Caki2 (cell line): Measurements from ENCODE around the gene TMEM18. TPM values are rescaled to one million over a fixed set of nuclear protein-coding genes. Genes with fewer than 3 reads are reported as not detected.

Experiments used
- DNase-seq: peaks from one replicate; pipeline ENCODE4 v3.0.0-alpha.2; 2015; ENCODE audit warnings: low read depth
- in situ Hi-C: cut with HindIII; loops from 2 replicates; pipeline ENCODE4 v1.10.0; 2016; ENCODE audit warnings: low sequenced_read_pairs, low pct_unique_long_range_greater_than_20kb, mixed read lengths
- total RNA-seq: library from RNA; depleted of rRNA; stranded (reverse); fragments of >200 nt; shearing (Covaris generic); gene quantifications from 2 replicates; pipeline ENCODE4 v1.2.3, GENCODE V29; 2014; ENCODE audit warnings: low replicate concordance

The TMEM18 gene
- total RNA-seq, 1 experiment from 2014 or later, result 31.3 TPM

- DNase-seq, result no peak
- in situ Hi-C loops, result no loop called here
These were observed 16.4 kb downstream of the TMEM18 start for GRCh38 chr2:660586-661359.

GRCh38 chr2:660029-660428 is 17.2 kb downstream of the TMEM18 start:
- DNase-seq, result no peak
- in situ Hi-C loops, result no loop called here

GRCh38 chr2:658426-658825 is 18.8 kb downstream of the TMEM18 start:
- DNase-seq, result no peak
- in situ Hi-C loops, result no loop called here

GRCh38 chr2:657766-658165 is 19.4 kb downstream of the TMEM18 start:
- in situ Hi-C loops, result no loop called here
- DNase-seq, result no peak

- in situ Hi-C loops, result no loop called here
These were observed 20.5 kb downstream of the TMEM18 start for GRCh38 chr2:656676-657075.

GRCh38 chr2:655626-656025 is 21.6 kb downstream of the TMEM18 start:
- no peak for DNase-seq

More at GRCh38 chr2:656676-657075, 20.5 kb downstream of the TMEM18 start:
- no peak for DNase-seq

GRCh38 chr2:654896-655295 is 22.3 kb downstream of the TMEM18 start:
- DNase-seq, result no peak
- in situ Hi-C loops, result no loop called here

More at GRCh38 chr2:655626-656025, 21.6 kb downstream of the TMEM18 start:
- in situ Hi-C loops, result no loop called here

- no peak for DNase-seq
- in situ Hi-C loops, result no loop called here
These were observed 23.4 kb downstream of the TMEM18 start for GRCh38 chr2:653645-654425.

GRCh38 chr2:652881-653480 is 24.2 kb downstream of the TMEM18 start:
- in situ Hi-C loops, result no loop called here
- no peak for DNase-seq

GRCh38 chr2:651951-652373 is 25.2 kb downstream of the TMEM18 start:
- no peak for DNase-seq
- in situ Hi-C loops, result no loop called here

GRCh38 chr2:650343-651310 is 26.6 kb downstream of the TMEM18 start:
- in situ Hi-C loops, result no loop called here
- no peak for DNase-seq

GRCh38 chr2:649426-650342 is 27.5 kb downstream of the TMEM18 start:
- DNase-seq, result no peak
- in situ Hi-C loops, result no loop called here

GRCh38 chr2:648476-649424 is 28.5 kb downstream of the TMEM18 start:
- DNase-seq, result no peak
- in situ Hi-C loops, result no loop called here

GRCh38 chr2:647691-648231 is 29.4 kb downstream of the TMEM18 start:
- in situ Hi-C loops, result no loop called here
- DNase-seq, result no peak

GRCh38 chr2:647003-647560 is 30.1 kb downstream of the TMEM18 start:
- no peak for DNase-seq
- in situ Hi-C loops, result no loop called here

GRCh38 chr2:644871-645270 is 32.3 kb downstream of the TMEM18 start:
- in situ Hi-C loops, result no loop called here
- DNase-seq, result no peak
